Astrocyte (in vitro differentiated cells and primary cell): Measurements from ENCODE around the gene PARP6.

Source experiments
- CTCF ChIP-seq: IDR thresholded peaks from 2 replicates; pipeline ENCODE4 v1.5.1; 2011; ENCODE audit warnings: low read depth, mild to moderate bottlenecking, inconsistent platforms, low read length, moderate library complexity; ENCODE audit not compliant: insufficient read depth
- EZH2 ChIP-seq: IDR thresholded peaks from 2 replicates; pipeline ENCODE4 v1.6.1; 2012; ENCODE audit warnings: mild to moderate bottlenecking, low read length, inconsistent platforms; ENCODE audit not compliant: insufficient read depth

- TF ChIP-seq CTCF (no peak), EZH2 (no peak)
Measured at GRCh38 chr15:72306211-72306785, 33.9 kb upstream of the PARP6 start.
